Liver (tissue), 9 donors: Measurements from ENCODE around the gene ADRM1. TPM values are rescaled to one million over a fixed set of nuclear protein-coding genes. Genes with fewer than 3 reads are reported as not detected.

Experiments used
- DNase-seq: peaks from one replicate; pipeline ENCODE4 v3.0.0-alpha.2; 2017; ENCODE audit warnings: low spot score
- H3K27ac ChIP-seq, 2 donors: one replicate each; pipeline ENCODE4 v1.7.0; 2013; ENCODE audit warnings: inconsistent platforms in 2 of 2, low read length in 2 of 2, control low read depth in 1 of 2, low read depth in 1 of 2, mild to moderate bottlenecking in 1 of 2
- H3K27me3 ChIP-seq, 4 donors: one replicate each; pipeline versions ENCODE4 v1.6.1 to v1.7.0; 2013; ENCODE audit warnings: low read length in 3 of 4, inconsistent platforms in 1 of 4, mild to moderate bottlenecking in 1 of 4, moderate library complexity in 1 of 4; ENCODE audit not compliant: control insufficient read depth in 4 of 4, insufficient read depth in 4 of 4
- H3K36me3 ChIP-seq, 4 donors: one replicate each; pipeline versions ENCODE4 v1.6.1 to v1.7.0; 2013; ENCODE audit warnings: low read length in 3 of 4, mild to moderate bottlenecking in 3 of 4, low read depth in 1 of 4, moderate library complexity in 1 of 4; ENCODE audit not compliant: control insufficient read depth in 4 of 4, insufficient read depth in 3 of 4
- H3K4me1 ChIP-seq, 4 donors: one replicate each; pipeline versions ENCODE4 v1.6.1 to v1.7.0; 2013; ENCODE audit warnings: low read length in 3 of 4, mild to moderate bottlenecking in 3 of 4, moderate library complexity in 1 of 4; ENCODE audit not compliant: control insufficient read depth in 4 of 4, insufficient read depth in 4 of 4
- H3K4me3 ChIP-seq, 3 donors: one replicate each; pipeline versions ENCODE4 v1.6.1 to v1.7.0; 2013; ENCODE audit warnings: low read length in 3 of 3, control low read depth in 1 of 3, low read depth in 1 of 3, mild to moderate bottlenecking in 1 of 3
- H3K9ac ChIP-seq, 2 donors: one replicate each; pipeline ENCODE4 v1.7.0; 2013; ENCODE audit warnings: low read length in 2 of 2, mild to moderate bottlenecking in 2 of 2, moderate library complexity in 2 of 2, control low read depth in 1 of 2, low read depth in 1 of 2
- H3K9me3 ChIP-seq, 4 donors: one replicate each; pipeline versions ENCODE4 v1.6.1 to v1.7.0; 2013; ENCODE audit warnings: low read length in 3 of 4; ENCODE audit not compliant: control insufficient read depth in 4 of 4
- EGR1 ChIP-seq, 2 donors: IDR thresholded peaks; 2 replicates each; pipeline ENCODE4 v1.6.1; 2016 to 2018; ENCODE audit warnings: antibody characterized with exemption in 2 of 2, low read depth in 2 of 2
- FOXA1 ChIP-seq: IDR thresholded peaks from 2 replicates; pipeline ENCODE4 v1.6.1; 2016; ENCODE audit warnings: antibody characterized with exemption
- GABPA ChIP-seq, 2 donors: IDR thresholded peaks in 1 of 2; conservative IDR thresholded peaks in 1 of 2; 2 replicates each; pipeline ENCODE4 v1.6.1; 2016; ENCODE audit warnings: antibody characterized with exemption in 2 of 2, mild to moderate bottlenecking in 1 of 2, moderate library complexity in 1 of 2
- HNF4A ChIP-seq, 2 donors: conservative IDR thresholded peaks; 2 replicates each; pipeline ENCODE4 v1.6.1; 2016; ENCODE audit warnings: antibody characterized with exemption in 2 of 2, mild to moderate bottlenecking in 2 of 2
- HNF4G ChIP-seq: IDR thresholded peaks from 2 replicates; pipeline ENCODE4 v1.6.1; 2016; ENCODE audit warnings: antibody characterized with exemption
- JUND ChIP-seq, 2 donors: IDR thresholded peaks; 2 replicates each; pipeline ENCODE4 v1.6.1; 2016; ENCODE audit warnings: antibody characterized with exemption in 2 of 2
- NR2F2 ChIP-seq: IDR thresholded peaks from 2 replicates; pipeline ENCODE4 v1.6.1; 2016; ENCODE audit warnings: antibody characterized with exemption
- RAD21 ChIP-seq, 2 donors: IDR thresholded peaks; 2 replicates each; pipeline ENCODE4 v1.6.1; 2016; ENCODE audit warnings: antibody characterized with exemption in 2 of 2, mild to moderate bottlenecking in 2 of 2
- RXRA ChIP-seq, 2 donors: IDR thresholded peaks; 2 replicates each; pipeline ENCODE4 v1.6.1; 2017 to 2018; ENCODE audit warnings: antibody characterized with exemption in 2 of 2, mild to moderate bottlenecking in 1 of 2
- SP1 ChIP-seq: IDR thresholded peaks from 2 replicates; pipeline ENCODE4 v1.6.1; 2018; ENCODE audit warnings: antibody characterized with exemption, mild to moderate bottlenecking
- YY1 ChIP-seq: IDR thresholded peaks from 2 replicates; pipeline ENCODE4 v1.6.1; 2016; ENCODE audit warnings: antibody characterized with exemption, mild to moderate bottlenecking
- WGBS: extraction: QIAGEN DNeasy Blood & Tissue Kit; methylation state at CpG from one replicate; pipeline ENCODE4 v1.1.7; 2013; 5-methylcytosine and 5-hydroxymethylcytosine counted together
- polyA plus RNA-seq, 2 donors: library from polyadenylated mRNA; stranded (reverse) in 1 of 2; unstranded in 1 of 2; fragments of 200-250 nt in 1 of 2; fragments of >200 nt in 1 of 2; fragmentation: Nextera tagmentation in 1 of 2; extraction: Ambion mirVana in 1 of 2; gene quantifications; one replicate each; pipeline versions ENCODE4 v1.2.1 to v1.2.3, GENCODE V29; 2013 to 2015
- total RNA-seq, 2 donors: library from RNA; depleted of rRNA; stranded (reverse); fragments of >200 nt; gene quantifications; one replicate each; pipeline ENCODE4 v1.2.3, GENCODE V29; 2014
- TF ChIP-seq, protein P1 (sequence below): fragments of 150-350 bp; IDR thresholded peaks from 2 replicates; pipeline ENCODE4 v1.5.1; 2017; ENCODE audit warnings: improper control_type of control experiment, low read depth, low read length; ENCODE audit not compliant: missing input control
- TF ChIP-seq, protein P2 (sequence below): IDR thresholded peaks from 2 replicates; pipeline ENCODE4 v1.6.1; 2016; ENCODE audit warnings: antibody characterized with exemption
- TF ChIP-seq, protein P3 (sequence below): IDR thresholded peaks from 2 replicates; pipeline ENCODE4 v1.6.1; 2016; ENCODE audit warnings: antibody characterized with exemption, mild to moderate bottlenecking
- donor health status: healthy.
- donor health status: healthy.
- donor health status: healthy.
- donor health status: healthy.
- donor health status: healthy.

Gene ADRM1
- total and polyA plus RNA-seq, 4 donors, result 45.3 to 91.0 (median 77.3) TPM

DNA sequence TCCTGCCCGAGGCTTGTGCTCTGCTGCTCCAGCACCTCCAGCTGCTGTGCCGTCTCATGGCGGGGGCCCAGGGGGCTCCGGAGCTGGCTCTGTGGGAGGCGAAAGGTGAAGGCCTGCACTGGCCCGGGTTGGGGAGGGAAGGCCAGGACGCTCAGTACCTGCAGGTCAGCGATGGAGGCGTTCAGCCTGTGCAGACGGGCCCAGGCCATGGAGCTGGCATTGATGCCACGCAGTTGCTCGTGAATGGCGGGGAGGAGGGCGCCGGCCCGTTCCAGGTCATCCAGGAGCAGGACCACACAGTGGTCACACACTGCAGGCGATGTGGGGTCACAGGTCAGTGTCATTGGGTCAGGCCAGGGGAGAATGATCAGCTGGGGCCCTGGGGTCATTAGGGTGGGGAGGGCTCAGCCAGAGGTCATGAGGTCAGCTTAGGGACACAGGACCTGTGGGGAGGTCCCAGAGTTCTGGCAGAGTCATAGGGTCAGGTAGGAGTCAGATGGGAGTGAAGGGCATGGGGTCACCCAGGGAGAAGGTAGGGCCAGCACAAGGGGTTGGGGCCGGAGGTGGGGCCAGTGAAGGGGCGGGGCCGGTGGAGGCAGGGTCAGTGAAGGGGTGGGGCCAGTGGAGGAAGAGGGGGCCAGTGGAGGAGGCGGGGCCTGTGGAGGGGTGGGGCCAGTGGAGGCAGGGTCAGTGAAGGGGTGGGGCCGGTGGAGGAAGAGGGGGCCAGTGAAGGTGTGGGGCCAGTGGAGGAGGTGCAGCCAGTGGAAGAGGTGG, 18.0 kb downstream of the ADRM1 start:
- TF ChIP-seq RXRA (IDR thresholded peaks at IDR 0.05), result peak; percentile 92 to 99
- peak; percentile 91 for TF ChIP-seq NR2F2
- peak; percentile 48 to 69 for TF ChIP-seq HNF4A (conservative IDR thresholded peaks at IDR 0.05)
- TF ChIP-seq HNF4G, result peak; percentile 25
- TF ChIP-seq, protein P1, sequence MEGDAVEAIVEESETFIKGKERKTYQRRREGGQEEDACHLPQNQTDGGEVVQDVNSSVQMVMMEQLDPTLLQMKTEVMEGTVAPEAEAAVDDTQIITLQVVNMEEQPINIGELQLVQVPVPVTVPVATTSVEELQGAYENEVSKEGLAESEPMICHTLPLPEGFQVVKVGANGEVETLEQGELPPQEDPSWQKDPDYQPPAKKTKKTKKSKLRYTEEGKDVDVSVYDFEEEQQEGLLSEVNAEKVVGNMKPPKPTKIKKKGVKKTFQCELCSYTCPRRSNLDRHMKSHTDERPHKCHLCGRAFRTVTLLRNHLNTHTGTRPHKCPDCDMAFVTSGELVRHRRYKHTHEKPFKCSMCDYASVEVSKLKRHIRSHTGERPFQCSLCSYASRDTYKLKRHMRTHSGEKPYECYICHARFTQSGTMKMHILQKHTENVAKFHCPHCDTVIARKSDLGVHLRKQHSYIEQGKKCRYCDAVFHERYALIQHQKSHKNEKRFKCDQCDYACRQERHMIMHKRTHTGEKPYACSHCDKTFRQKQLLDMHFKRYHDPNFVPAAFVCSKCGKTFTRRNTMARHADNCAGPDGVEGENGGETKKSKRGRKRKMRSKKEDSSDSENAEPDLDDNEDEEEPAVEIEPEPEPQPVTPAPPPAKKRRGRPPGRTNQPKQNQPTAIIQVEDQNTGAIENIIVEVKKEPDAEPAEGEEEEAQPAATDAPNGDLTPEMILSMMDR, result no peak
- peak; percentile 67 for TF ChIP-seq SP1
- Histone ChIP-seq H3K27me3 (no peaks in the 10 kb centered on the region), H3K9me3 (no peaks in the 10 kb centered on the region), H3K4me3 (no peak overlapping the region), H3K36me3 (peaks cover 6 to 36% (median 10%) of the 10 kb centered on the region in 4 donors), H3K9ac (no peak overlapping the region), H3K4me1 (peaks cover 0 to 17% (median 4%) of the 10 kb centered on the region in 4 donors), H3K27ac (no peak overlapping the region)
- 61% methylated on average over 22 of the region's 22 CpGs for WGBS
- DNase-seq, result no peak

DNA sequence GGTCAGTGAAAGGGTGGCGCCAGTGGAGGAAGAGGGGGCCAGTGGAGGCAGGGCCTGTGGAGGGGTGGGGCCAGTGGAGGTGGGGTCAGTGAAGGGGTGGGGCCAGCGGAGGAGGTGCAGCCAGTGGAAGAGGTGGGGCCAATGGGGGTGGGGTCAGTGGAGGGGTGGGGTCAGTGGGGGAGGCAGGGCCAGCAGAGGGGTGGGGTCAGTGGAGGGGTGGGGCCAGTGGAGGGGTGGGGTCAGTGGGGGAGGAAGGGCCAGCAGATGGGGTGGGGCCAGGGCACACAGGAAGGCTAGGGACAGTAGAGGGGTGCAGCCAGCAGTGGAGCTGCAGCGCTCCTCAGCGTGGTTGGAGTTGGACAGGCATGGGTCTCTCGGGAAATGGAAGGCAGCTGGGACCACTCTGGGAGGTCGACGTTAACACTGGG, 18.7 kb downstream of the ADRM1 start:
- Histone ChIP-seq H3K9me3 (no peaks in the 10 kb centered on the region), H3K4me3 (no peak overlapping the region), H3K27ac (no peak overlapping the region), H3K4me1 (peaks cover 0 to 17% (median 4%) of the 10 kb centered on the region in 4 donors), H3K36me3 (peaks cover under 1 to 33% (median 8%) of the 10 kb centered on the region in 4 donors), H3K27me3 (no peaks in the 10 kb centered on the region), H3K9ac (no peak overlapping the region)
- TF ChIP-seq, protein P1, result no peak
- TF ChIP-seq SP1 (no peak), HNF4G (no peak), EGR1 (IDR thresholded peaks at IDR 0.05; ENCODE audit: low read depth in 2 of 2) (no peak), FOXA1 (no peak), JUND (IDR thresholded peaks at IDR 0.05) (no peak), RAD21 (IDR thresholded peaks at IDR 0.05) (no peak), HNF4A (conservative IDR thresholded peaks at IDR 0.05) (no peak), YY1 (no peak), GABPA (IDR thresholded peaks at IDR 0.05 in 1 of 2, conservative IDR thresholded peaks at IDR 0.05 in 1 of 2) (no peak)
- TF ChIP-seq, protein P2, sequence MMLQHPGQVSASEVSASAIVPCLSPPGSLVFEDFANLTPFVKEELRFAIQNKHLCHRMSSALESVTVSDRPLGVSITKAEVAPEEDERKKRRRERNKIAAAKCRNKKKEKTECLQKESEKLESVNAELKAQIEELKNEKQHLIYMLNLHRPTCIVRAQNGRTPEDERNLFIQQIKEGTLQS, result no peak
- TF ChIP-seq, protein P3, sequence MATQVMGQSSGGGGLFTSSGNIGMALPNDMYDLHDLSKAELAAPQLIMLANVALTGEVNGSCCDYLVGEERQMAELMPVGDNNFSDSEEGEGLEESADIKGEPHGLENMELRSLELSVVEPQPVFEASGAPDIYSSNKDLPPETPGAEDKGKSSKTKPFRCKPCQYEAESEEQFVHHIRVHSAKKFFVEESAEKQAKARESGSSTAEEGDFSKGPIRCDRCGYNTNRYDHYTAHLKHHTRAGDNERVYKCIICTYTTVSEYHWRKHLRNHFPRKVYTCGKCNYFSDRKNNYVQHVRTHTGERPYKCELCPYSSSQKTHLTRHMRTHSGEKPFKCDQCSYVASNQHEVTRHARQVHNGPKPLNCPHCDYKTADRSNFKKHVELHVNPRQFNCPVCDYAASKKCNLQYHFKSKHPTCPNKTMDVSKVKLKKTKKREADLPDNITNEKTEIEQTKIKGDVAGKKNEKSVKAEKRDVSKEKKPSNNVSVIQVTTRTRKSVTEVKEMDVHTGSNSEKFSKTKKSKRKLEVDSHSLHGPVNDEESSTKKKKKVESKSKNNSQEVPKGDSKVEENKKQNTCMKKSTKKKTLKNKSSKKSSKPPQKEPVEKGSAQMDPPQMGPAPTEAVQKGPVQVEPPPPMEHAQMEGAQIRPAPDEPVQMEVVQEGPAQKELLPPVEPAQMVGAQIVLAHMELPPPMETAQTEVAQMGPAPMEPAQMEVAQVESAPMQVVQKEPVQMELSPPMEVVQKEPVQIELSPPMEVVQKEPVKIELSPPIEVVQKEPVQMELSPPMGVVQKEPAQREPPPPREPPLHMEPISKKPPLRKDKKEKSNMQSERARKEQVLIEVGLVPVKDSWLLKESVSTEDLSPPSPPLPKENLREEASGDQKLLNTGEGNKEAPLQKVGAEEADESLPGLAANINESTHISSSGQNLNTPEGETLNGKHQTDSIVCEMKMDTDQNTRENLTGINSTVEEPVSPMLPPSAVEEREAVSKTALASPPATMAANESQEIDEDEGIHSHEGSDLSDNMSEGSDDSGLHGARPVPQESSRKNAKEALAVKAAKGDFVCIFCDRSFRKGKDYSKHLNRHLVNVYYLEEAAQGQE, result no peak
- no peak for DNase-seq
- 92% methylated on average over 7 of the region's 7 CpGs for WGBS
